ENCODE measurements around the gene EDAR.

EDAR gene

DNA sequence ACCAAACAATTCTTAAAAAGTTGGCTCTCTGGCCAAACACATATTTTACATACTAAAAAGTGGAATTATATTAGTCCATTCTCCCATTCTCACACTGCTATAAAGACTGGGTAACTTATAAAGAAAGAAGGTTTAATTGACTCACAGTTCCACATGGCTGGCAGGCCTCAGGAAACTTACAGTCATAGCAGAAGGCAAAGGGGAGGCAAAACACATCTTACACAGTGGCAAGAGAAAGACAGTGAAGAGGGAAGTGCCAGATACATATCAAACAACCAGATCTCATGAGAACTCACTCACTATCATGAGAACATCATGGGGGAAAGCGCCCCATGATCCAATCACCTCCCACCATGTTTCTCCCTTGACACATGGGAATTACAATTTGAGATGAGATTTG lies 42.6 kb downstream of the EDAR start:
- no peak for DNase-seq (ENCODE audit: low spot score)
- no peak for TF ChIP-seq CTCF (IDR thresholded peaks at IDR 0.05; ENCODE audit: borderline replicate concordance, control extremely low read depth, extremely low read depth, insufficient read depth, missing control alignments)
- in situ Hi-C loops (cut with MboI; ENCODE audit: low sequenced_read_pairs, unreplicated experiment) = no loop called here

DNA sequence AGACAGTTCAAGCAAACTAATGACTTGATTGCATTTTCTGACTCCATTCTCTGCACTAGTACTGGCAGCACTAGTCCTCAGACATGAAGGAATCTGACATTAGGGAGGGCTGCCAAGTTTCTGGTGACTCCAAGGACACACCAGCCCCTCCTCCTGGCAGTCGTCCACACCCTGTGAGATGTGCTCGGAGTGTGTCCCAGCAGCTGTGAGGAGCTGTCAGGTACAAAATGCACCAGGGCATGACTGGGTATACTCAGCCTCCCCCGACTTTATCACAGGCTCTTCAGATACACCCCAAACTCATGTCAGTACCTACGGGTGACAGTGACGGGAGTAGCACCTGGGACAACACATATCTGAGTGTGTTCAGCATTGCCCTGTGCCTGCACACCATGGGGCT lies 43.1 kb downstream of the EDAR start:
- no peak for TF ChIP-seq CTCF (IDR thresholded peaks at IDR 0.05; ENCODE audit: borderline replicate concordance, control extremely low read depth, extremely low read depth, insufficient read depth, missing control alignments)
- DNase-seq (ENCODE audit: low spot score) = no peak
- in situ Hi-C loops (cut with MboI; ENCODE audit: low sequenced_read_pairs, unreplicated experiment) = no loop called here

- in situ Hi-C loops (cut with MboI; ENCODE audit: low sequenced_read_pairs, unreplicated experiment) = no loop called here
- no peak for DNase-seq (ENCODE audit: low spot score)
- no peak for TF ChIP-seq CTCF (IDR thresholded peaks at IDR 0.05; ENCODE audit: borderline replicate concordance, control extremely low read depth, extremely low read depth, insufficient read depth, missing control alignments)
Observed at GRCh38 chr2:108944601-108945331, 44.3 kb downstream of the EDAR start.

DNA sequence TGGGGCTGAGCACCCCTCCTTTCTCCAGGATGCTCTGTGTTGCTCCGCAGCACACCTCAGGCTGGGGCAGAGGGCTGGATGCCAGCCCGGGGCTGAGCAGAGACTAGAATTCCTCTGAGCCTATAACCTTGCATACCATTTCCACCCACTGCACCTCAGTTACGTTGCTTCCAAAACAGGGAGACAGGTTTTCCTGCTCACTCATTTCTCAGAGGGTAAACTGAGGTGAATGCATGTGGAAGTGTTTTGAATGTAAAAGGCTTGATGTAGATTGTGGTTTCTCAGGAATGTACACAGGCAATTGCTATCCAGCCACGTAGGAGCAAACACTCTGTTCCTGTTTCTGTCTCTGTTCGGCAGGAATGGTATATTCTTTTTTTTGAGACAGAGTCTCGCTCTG lies 45.3 kb downstream of the EDAR start:
- TF ChIP-seq CTCF (IDR thresholded peaks at IDR 0.05; ENCODE audit: borderline replicate concordance, control extremely low read depth, extremely low read depth, insufficient read depth, missing control alignments) = no peak
- DNase-seq (ENCODE audit: low spot score) = no peak

DNA sequence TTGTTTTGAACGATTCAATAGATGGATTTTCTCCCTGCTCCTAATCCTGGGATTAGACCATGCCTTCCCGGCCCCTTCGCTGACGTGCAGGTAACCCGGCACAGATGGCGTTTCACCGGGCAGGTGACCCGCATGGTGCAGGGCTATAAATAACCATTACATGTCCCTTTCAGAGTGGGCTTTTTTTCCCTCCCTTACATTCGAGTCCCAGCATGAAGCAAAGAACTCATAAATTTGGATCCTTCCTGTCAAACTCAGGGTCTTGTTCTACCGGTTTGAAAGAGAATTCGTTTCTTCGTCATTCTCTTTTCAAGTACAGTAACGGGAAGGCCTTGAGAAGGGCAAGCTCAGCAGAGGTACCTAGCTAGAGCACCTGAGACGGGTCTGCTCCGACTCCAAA lies 46.1 kb downstream of the EDAR start:
- DNase-seq (ENCODE audit: low spot score) = no peak
- in situ Hi-C loops (cut with MboI; ENCODE audit: low sequenced_read_pairs, unreplicated experiment) = no loop called here

More for the DNA sequence above, 45.3 kb downstream of the EDAR start:
- in situ Hi-C loops (cut with MboI; ENCODE audit: low sequenced_read_pairs, unreplicated experiment) = no loop called here

DNA sequence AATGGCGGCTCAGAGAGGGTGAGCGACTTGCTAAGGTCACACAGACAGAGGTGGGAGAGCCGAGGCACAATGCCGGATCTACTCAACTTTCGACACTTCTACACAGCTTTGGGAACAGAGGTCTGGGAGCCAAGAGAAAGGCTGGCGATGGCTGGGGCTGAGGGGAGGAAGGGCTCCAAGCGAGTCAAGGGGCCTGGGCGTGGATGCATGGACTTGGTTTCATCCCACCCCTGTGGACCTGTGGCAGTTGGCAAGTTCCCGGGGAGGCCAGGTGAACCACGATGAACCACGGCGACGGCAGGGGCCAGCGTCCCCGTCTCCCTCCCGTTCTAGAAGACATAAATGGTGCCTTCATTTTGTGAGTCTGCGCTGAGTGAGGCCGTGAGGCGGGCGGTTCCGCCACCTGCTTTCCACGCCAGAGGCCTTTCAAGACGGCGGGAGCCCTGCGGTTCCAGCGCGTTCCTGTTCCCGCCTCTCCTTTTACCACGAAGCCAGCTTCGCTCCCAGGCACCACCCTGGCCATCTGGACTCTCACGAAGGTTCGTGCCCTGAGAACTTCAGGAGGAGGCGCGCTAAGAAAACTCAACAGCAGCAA lies 46.7 kb downstream of the EDAR start:
- TF ChIP-seq CTCF (IDR thresholded peaks at IDR 0.05; ENCODE audit: borderline replicate concordance, control extremely low read depth, extremely low read depth, insufficient read depth, missing control alignments) = no peak
- in situ Hi-C loops (cut with MboI; ENCODE audit: low sequenced_read_pairs, unreplicated experiment) = no loop called here

More for the DNA sequence above, 46.1 kb downstream of the EDAR start:
- no peak for TF ChIP-seq CTCF (IDR thresholded peaks at IDR 0.05; ENCODE audit: borderline replicate concordance, control extremely low read depth, extremely low read depth, insufficient read depth, missing control alignments)

More for the DNA sequence above, 46.7 kb downstream of the EDAR start:
- DNase-seq (ENCODE audit: low spot score) = no peak

All from GM13976 (cell line).